Tibial artery (tissue), 4 donors: Measurements from ENCODE around the gene RASA3.

Experiments
- DNase-seq, 2 donors: peaks; one replicate each; pipeline ENCODE4 v3.0.0-alpha.2; 2019
- H3K27ac ChIP-seq, 2 donors: fragments of 200-600 bp; sonication (generic) in 1 of 2; 1 replicate in 1 of 2; 2 replicates in 1 of 2; pipeline ENCODE4 v1.5.1; 2018 to 2019; ENCODE audit warnings: mild to moderate bottlenecking in 1 of 2
- H3K27me3 ChIP-seq, 2 donors: fragments of 200-600 bp; sonication (generic) in 1 of 2; one replicate each; pipeline versions ENCODE4 v1.5.1 to v1.6.0; 2016 to 2019
- H3K36me3 ChIP-seq, 3 donors: fragments of 200-600 bp; sonication (generic) in 2 of 3; one replicate each; pipeline ENCODE4 v1.5.1; 2016 to 2019; ENCODE audit warnings: mild to moderate bottlenecking in 2 of 3
- H3K4me1 ChIP-seq, 4 donors: fragments of 200-600 bp; sonication (generic) in 2 of 4; 1 replicate in 3 of 4; 2 replicates in 1 of 4; pipeline ENCODE4 v1.5.1; 2016 to 2019
- H3K4me3 ChIP-seq, 2 donors: fragments of 200-600 bp; sonication (generic) in 1 of 2; 1 replicate in 1 of 2; 2 replicates in 1 of 2; pipeline ENCODE4 v1.5.1; 2018 to 2019; ENCODE audit warnings: mild to moderate bottlenecking in 2 of 2
- H3K9me3 ChIP-seq, 3 donors: fragments of 200-600 bp; sonication (generic) in 1 of 3; one replicate each; pipeline ENCODE4 v1.5.1; 2016 to 2019
- intact Hi-C: fragments of 100-400 bp; cut with DNase I; formaldehyde crosslinking; loops from one replicate; pipeline ENCODE4 v1.15.0; 2023; ENCODE audit warnings: low total_unique reads
- TF ChIP-seq, protein P1 (sequence below), 2 experiments: fragments of 200-600 bp in 1 of 2; fragments of 450-650 bp in 1 of 2; IDR thresholded peaks; one replicate each; pipeline ENCODE4 v1.5.1; 2017 to 2019; ENCODE audit warnings: antibody characterized with exemption in 2 of 2, mild to moderate bottlenecking in 1 of 2, moderate library complexity in 1 of 2

Gene RASA3

DNA sequence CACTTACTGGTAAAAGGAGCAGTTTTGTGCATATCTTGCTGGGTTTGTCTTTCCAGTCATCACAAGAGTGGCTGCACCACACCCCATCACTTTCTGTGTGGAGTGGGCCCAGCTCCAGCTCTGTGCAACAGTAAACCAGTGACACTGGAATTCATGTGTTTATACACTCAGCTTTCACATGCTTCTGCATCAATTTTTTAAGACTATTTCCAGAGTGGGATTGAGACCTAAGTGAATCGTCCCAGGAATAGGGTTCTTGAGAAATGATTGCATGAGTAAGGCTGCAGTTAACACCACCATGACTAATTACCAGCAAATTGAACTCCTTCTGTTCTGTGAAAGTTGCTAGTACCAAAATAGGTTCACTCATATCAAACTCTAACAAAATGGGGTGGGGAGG is 41.3 kb upstream of the RASA3 start:
- Histone ChIP-seq H3K4me1 (no peaks in the 10 kb centered on the region), H3K9me3 (peaks cover 0 to 7% (median 0%) of the 10 kb centered on the region in 3 donors), H3K27ac (no peak overlapping the region), H3K4me3 (no peak overlapping the region), H3K36me3 (no peaks in the 10 kb centered on the region), H3K27me3 (peaks cover 0 to 11% of the 10 kb centered on the region in 2 donors)
- no peak for DNase-seq
- TF ChIP-seq, protein P1, sequence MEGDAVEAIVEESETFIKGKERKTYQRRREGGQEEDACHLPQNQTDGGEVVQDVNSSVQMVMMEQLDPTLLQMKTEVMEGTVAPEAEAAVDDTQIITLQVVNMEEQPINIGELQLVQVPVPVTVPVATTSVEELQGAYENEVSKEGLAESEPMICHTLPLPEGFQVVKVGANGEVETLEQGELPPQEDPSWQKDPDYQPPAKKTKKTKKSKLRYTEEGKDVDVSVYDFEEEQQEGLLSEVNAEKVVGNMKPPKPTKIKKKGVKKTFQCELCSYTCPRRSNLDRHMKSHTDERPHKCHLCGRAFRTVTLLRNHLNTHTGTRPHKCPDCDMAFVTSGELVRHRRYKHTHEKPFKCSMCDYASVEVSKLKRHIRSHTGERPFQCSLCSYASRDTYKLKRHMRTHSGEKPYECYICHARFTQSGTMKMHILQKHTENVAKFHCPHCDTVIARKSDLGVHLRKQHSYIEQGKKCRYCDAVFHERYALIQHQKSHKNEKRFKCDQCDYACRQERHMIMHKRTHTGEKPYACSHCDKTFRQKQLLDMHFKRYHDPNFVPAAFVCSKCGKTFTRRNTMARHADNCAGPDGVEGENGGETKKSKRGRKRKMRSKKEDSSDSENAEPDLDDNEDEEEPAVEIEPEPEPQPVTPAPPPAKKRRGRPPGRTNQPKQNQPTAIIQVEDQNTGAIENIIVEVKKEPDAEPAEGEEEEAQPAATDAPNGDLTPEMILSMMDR (IDR thresholded peaks at IDR 0.05), result no peak
- intact Hi-C loops, result no loop called here

DNA sequence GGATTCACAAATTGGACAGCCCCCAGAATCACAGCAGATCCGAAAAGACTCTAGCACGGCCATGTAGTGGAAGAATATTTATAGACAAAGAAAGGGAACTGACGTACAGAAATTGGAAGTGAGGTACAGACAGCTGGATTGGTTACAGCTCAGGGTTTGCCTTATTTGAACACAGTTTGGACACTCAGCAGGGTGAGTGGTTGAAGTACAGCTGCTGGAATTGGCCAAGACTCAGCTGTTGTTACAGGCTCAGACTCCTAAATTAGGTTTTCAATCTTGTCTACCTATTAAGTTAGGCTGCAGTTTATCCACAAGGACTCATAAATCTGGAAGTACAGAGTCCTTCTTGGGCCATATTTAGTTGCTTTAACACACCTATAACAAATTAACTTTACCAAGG is 40.8 kb upstream of the RASA3 start:
- Histone ChIP-seq H3K27me3 (peaks cover 0 to 7% of the 10 kb centered on the region in 2 donors), H3K4me3 (no peak overlapping the region), H3K27ac (no peak overlapping the region), H3K4me1 (no peaks in the 10 kb centered on the region), H3K36me3 (no peaks in the 10 kb centered on the region), H3K9me3 (peaks cover 0 to 7% (median 0%) of the 10 kb centered on the region in 3 donors)
- no peak for DNase-seq
- TF ChIP-seq, protein P1 (IDR thresholded peaks at IDR 0.05), result no peak
- intact Hi-C loops, result no loop called here

DNA sequence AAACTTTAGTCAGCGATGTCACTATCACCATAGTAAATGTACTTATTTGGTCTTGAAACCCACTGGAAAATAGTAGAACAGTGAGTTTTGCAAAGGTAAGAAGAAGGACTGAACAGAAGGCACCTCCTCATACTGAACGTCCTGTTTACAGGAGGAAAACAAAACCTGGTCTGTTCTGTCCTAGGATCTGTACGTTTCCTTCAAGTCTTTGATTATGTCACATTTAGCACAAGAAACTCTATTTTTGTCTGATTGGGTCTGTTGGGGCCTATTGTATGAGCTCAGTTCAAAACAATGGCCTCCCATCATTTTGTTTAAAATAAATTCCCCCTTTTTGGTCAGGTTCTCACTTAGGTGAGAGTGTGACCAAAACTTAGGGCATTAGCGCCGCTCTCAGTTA is 35.5 kb upstream of the RASA3 start:
- Histone ChIP-seq H3K4me1 (peaks cover 0 to 17% (median 14%) of the 10 kb centered on the region in 4 donors), H3K4me3 (no peak overlapping the region), H3K9me3 (no peaks in the 10 kb centered on the region), H3K36me3 (no peaks in the 10 kb centered on the region), H3K27ac (no peak overlapping the region), H3K27me3 (peaks cover 0 to 12% of the 10 kb centered on the region in 2 donors)
- TF ChIP-seq, protein P1 (IDR thresholded peaks at IDR 0.05), result no peak
- intact Hi-C loops, result no loop called here
- no peak for DNase-seq

DNA sequence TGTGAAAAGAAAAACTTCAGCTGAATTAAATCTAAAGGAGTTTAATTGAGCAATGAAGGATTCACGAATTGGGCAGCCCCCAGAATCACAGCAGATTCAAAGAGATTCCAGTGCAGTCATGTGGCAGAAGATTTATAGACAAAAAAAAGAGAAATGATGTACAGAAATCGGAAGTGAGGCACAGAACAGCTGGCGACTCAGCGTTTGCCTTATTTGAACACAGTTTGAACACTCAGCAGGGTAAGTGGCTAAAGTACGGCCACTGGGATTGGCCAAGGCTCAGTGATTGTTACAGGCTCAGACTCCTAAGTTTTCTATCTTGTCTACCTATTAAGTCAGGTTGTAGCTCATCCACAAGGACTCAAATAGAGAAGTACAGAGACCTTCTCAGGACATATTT is 35.0 kb upstream of the RASA3 start:
- intact Hi-C loops, result no loop called here
- Histone ChIP-seq H3K27ac (peak overlapping the region; percentile 53 to 60), H3K27me3 (peaks cover 0 to 16% of the 10 kb centered on the region in 2 donors), H3K4me3 (no peak overlapping the region), H3K4me1 (peaks cover 0 to 21% (median 15%) of the 10 kb centered on the region in 4 donors), H3K9me3 (no peaks in the 10 kb centered on the region), H3K36me3 (no peaks in the 10 kb centered on the region)
- TF ChIP-seq, protein P1 (IDR thresholded peaks at IDR 0.05), result no peak
- DNase-seq, result peak in 1 of 2 donors; percentile 54

DNA sequence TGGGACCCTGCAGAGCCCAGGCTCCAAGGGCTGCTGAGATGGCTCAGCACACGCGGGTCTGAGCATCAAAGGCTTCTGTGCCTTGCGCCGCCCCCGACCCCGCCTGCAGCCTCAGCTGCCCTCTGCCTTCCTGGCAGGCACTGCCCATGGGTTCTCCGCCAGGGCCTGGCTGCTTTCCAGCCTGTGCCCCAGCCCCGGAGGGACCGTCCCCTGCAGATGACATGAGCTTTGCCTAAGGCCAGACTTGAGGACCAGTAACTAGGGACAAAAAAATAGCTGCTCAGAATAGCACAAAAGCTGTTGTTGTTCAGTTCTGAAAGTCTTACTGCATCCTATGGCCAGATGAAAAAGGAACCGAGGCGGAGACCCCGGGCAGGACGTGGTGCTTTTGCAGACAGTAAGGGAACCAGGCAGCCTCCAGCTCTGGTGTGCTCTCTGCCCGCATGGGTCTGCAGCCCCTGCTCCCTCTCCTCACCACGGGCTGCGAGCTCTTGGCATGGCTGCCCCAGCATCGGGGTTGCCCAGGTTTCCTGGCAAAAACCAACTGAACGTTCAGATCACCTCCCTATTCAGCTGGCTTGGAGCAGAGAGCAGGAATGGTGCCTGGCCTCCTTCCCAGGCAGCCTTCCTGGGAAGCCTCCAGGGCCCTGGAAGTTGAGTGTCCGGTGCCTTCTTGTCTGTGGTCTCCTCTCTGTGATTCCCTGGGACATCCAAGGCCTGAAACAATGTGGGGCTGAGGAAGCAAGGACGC is 34.1 kb upstream of the RASA3 start:
- H3K36me3 ChIP-seq, result no peaks in the 10 kb centered on the region
- intact Hi-C loops, result no loop called here
- DNase-seq, result peak in 1 of 2 donors; percentile 77
- peaks cover 0 to 29% (median 23%) of the 10 kb centered on the region in 4 donors for H3K4me1 ChIP-seq
- peak overlapping the region; percentile 53 to 60 for H3K27ac ChIP-seq
- peaks cover 0 to 25% of the 10 kb centered on the region in 2 donors for H3K27me3 ChIP-seq
- no peaks in the 10 kb centered on the region for H3K9me3 ChIP-seq
- TF ChIP-seq, protein P1 (IDR thresholded peaks at IDR 0.05), result no peak
- H3K4me3 ChIP-seq, result peak overlapping the region in 1 of 2 donors; percentile 19
